HTR-8/SVneo (cell line): Measurements from ENCODE around the gene ANGEL1.

ENCODE experiments used
- DNase-seq: peaks from one replicate; pipeline ENCODE4 v3.0.0; 2011; ENCODE audit warnings: low spot score, mixed read lengths; ENCODE audit not compliant: insufficient read length
- FAIRE-seq: peaks from 2 replicates; lab custom pipeline; 2011; peaks lifted over from hg19 to GRCh38; lab: Jason Lieb, UNC

Gene ANGEL1

DNA sequence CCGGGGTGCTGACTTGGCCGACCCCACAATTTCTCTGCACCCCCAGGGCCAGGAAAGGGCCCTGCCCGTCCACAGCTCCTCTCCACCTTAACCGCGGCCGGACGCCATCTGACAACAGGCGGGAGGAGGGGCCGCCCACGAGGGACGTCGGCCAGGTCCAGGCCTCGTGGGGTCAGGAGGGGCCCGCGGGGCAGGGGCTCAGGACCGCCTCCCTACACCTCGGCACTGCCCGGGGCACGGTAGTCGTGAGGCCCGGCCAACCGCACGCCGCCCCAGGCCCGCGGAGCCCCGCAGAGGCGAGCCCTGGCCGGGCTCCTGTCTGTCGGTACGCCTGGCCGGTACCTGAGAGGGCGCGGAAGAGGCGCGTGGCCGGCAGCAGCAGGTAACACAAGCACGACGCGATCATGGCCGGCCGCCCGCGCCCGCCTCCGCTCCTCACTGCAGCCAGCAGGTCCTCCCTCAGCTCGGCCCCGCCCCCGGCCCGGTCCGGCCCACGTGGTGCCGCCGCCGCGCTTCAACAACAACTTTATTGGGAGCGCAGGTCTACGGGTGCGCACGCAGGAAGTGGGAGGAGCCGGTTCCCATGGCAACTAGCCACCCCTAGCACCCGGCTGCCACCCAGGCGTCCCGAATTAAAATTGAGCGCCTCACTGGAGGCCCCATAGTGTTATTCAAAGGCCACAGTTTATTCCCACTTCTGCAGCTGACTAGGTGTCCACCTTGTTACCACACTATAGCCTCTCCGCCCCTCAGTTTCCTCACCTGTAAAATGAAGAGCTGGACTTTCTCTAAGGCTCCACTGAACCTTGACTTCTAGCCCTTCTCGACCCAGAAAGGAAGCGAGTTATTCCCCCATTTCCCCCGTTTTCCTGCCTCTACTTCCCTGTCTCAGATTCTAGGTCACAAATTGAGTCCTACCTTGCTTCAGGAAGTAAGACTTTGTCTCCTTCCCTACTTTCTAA is at the start of gene ANGEL1:
Gene ANGEL1 (minus strand): TSS at position 461 of the 962 bp plus-strand sequence. CDS start 55 bp downstream, at position 406.
- FAIRE-seq: peak; percentile 99

DNA sequence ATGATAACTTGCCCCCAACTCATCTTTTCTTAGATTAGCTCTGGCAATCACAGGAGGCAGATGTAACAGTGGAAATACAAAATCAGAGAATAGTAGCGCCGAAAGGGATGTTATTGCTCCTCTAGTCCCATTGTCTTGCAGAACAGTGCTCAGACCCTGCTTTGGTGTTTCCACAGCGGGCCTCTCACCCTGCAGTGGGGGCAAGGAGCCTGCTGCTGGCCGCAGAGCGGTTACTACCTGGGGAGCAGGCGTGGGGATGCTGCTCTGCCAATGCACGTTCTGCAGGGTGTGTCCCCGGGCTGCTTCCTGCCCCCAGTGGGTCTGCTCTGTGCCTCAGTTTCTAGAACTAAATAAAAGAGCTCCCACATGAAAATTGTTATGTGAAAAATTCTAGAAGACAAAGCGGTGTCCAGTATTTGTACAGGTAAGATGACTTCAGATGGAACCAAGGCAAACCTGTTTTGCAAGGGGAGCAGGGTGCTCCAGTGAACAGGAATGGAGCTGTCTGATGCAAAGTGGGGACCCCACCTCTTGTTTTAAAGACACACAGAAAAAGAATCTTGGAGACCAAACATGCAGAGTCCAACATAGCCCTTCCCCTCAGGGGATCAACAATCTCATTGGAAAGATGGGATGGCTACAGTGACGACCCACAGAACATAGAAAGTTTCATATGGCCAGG is 49.0 kb upstream of the ANGEL1 start:
- FAIRE-seq: peak; percentile 33

More for the DNA sequence above, at the start of gene ANGEL1:
- peak; percentile 96 for DNase-seq

DNA sequence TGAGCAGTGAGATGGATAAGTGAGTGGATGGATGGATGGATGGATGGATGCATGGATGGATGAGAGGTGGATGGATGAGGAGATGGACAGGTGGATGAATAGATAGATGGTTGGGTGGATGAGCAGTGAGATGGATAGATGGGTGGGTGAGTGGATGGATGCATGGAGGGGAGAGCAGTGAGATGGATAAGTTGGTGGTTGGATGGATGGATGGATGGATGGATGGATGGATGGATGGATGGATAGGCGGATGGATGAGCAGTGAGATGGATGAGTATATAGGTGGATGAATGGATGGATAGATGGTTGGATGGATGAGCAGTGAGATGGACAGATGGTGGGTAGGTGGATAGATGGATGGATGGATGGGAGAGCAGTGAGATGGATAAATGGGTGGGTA is 44.1 kb upstream of the ANGEL1 start:
- DNase-seq (no peak), FAIRE-seq (peak; percentile 72)

More for the DNA sequence above, 49.0 kb upstream of the ANGEL1 start:
- no peak for DNase-seq

DNA sequence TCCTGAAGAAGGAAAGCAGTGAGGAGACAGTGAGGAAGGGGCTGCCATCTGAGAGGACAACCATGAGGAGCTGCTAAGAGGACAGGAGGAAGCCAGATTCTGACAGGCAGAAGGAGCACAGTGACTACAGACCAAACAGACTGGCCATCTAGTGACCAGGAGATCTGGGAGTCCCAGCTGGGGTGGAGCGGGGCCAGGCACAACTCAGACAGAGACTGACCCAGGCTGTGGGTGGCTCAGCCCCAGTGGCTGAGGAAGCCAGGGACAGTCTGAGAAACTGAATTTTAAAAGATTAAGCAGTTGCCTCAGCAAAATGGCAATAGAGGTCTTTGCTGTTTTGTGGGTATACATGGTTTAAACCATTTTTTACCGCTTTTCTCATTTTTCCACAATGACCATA is 42.4 kb upstream of the ANGEL1 start:
- no peak for FAIRE-seq

DNA sequence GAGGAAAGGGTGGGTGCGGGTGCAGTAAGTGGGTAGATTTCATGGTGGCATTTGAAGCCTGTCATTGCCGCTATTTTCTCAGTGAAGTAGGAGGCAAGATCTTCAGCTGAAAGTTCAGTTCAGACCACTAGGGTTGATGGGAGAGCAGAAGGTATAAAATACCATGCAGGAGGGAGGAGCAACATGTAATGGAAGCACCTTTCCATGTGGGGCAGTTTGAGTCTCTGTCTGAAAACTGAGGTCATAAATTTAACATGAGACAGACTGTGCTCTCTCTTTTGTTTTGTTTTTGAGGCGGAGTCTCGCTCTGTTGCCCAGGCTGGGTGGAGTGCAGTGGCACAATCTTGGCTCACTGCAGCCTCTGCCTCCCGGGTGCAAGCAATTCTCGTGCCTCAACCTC is 36.2 kb upstream of the ANGEL1 start:
- peak; percentile 66 for FAIRE-seq

More for the DNA sequence above, 42.4 kb upstream of the ANGEL1 start:
- no peak for DNase-seq

DNA sequence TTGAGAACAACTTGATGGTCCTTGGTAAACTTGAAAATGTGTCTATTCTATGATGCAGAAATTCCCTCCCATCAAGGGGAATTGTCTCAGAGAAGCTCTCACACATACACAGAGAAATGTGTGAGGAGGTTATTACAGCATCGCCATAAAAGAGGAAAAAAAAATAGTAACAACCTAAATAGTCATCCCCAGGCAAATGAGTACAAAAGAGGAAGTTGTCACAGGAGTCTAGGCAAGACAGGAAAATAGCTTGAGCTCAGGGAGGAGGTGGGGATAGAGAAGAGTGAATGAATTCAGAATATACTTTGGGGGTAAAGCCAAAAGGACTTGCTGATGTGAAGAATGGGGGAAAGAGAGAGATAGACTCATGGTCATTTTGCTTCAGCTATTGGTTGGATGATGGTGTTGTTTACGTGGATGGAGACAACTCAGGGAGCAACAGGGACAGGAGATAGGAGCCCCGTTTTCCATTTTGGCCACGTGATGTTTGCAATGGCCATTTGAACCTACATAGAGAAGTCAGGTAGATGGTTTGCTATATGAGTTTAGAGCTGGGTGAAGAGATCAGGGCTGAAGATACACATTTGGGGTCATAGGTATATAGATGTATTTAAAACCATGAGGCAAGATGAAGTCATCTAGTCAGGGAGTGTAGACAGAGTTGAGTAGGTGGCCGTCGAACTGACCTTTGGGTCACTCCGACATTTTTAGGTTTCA is 33.8 kb upstream of the ANGEL1 start:
- DNase-seq: no peak
- peak; percentile 72 for FAIRE-seq

More for the DNA sequence above, 36.2 kb upstream of the ANGEL1 start:
- DNase-seq: no peak

DNA sequence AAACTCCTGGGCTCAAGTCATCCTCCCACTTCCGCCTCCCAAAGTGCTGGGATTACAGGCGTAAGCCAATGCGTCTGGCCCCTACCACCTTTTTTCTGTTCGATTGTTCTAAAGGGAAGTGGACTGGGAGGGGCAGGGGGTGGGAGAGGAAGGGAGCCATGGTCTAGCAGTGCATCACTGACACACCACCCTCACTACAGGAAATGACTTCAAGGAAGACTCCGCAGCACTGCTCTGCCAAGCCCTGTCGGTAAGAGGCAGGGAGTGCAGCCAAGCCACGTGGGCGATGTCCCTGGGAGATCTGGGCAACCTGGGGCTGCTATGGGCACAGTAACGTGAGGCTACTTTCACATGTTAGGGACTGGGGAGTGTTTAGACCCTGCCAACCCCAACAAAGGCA is 31.5 kb upstream of the ANGEL1 start:
- DNase-seq: peak; percentile 31
- FAIRE-seq: peak; percentile 48

DNA sequence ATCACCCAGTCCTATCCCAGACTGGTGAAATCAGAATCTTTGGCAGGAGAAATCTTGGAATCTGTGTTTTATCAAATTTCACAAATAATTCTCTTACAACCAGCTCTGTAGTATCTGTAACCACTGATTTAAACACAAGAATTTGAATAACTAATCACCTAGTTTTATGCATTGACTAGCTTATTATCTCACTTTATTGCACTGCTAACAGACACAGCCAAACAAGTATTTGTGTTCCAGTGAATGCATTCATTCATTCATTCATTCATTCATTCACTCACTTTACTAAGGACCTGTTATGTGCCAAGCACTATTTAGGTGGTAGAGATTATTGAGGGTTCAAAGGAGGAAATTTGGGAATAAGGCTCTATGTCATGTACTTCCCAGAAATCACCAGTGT is 29.7 kb upstream of the ANGEL1 start:
- peak; percentile 16 for FAIRE-seq
- DNase-seq: no peak

DNA sequence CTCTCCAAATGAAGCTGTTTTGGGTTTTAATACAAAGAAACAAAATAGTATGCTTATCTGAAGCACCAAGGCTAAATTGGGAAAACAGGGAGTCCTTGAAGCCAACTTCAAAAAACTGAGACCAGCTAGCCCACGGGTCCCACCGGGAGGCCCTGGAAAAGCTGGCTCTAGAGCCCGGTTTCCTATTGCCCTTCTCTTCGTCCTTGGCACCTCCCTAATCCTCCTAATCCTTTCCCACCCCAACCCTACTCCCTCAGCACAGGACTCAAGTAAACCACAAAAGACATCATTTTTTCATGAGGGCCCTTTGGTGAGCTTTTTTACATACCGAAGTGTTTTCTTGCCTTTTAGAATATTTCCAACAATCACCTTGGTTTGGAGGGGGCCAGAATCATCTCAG is 24.8 kb upstream of the ANGEL1 start:
- no peak for FAIRE-seq
- no peak for DNase-seq

DNA sequence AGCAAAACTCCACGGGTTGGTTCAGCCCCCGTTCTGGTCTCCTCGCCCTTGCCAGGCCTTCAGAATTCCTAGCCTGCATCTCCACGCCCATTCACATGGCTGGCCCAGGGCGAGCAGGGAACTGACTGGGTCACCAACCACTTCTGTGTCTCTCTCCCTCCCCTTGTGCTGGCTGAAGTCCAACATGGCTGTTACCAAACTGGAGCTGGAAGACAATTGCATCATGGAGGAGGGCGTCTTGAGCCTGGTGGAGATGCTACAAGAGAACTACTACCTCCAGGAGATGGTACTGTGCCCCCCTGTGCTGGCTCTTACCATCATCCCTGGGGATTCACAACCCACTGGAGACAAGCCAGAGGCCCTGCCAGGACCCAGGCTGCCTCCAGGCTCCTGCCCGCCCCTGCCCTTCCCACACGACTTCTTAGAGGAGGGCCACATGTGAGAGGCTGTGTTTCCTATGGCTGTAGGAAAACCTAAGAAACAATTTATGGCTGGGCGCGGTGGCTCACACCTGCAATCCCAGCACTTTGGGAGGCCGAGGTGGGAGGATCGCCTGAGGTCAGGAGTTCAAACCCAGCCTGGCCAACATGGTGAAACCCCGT is 23.4 kb upstream of the ANGEL1 start:
- peak; percentile 51 for FAIRE-seq
- no peak for DNase-seq

DNA sequence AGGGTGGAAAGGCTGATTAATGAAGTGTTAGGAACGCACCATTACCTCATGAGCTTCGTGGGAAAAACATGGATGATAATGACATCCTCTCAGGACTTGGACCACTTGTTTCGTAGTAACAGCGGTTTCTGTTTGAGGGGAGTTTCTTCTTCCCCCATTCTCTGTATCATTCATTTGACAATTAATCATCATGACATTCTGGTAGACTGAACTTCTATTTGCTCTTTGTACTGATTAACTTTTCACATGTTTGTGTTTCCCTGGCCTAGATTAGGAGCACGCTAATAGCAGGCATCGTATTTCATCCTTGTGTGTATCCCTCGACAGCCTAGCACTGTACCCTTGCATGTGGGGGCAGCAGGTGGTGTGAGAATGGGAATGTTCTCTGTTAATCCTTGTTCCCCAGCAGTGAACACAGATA is 21.6 kb upstream of the ANGEL1 start:
- FAIRE-seq (peak; percentile 91), DNase-seq (no peak)

GRCh38 chr14:76833011-76833410 is 20.3 kb upstream of the ANGEL1 start:
- no peak for FAIRE-seq
- no peak for DNase-seq

DNA sequence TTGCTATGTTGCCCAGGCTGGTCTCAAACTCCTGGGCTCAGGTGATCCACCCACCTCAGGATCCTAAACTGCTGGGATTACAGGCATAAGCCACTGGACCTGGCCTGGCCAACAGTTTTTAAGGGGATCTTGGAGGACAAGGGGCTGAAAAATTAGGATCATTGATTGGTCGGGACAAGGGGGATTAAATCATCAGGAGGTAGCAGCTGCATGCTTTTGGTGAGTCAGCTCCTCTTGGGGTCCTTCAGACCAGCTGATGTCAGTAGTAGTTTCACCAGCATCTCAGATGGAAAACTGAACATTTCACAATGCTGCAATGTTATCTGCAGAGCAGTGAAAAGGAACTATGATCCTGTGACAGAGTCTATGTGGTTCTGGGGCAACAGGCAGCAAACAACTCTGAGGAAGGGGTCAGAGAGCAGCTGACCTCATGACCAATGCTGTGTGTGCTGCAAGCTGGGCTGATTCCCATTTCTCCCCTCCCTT is 19.9 kb upstream of the ANGEL1 start:
- FAIRE-seq: peak; percentile 57
- DNase-seq: no peak

GRCh38 chr14:76830556-76830955 is 17.9 kb upstream of the ANGEL1 start:
- FAIRE-seq (no peak), DNase-seq (no peak)

DNA sequence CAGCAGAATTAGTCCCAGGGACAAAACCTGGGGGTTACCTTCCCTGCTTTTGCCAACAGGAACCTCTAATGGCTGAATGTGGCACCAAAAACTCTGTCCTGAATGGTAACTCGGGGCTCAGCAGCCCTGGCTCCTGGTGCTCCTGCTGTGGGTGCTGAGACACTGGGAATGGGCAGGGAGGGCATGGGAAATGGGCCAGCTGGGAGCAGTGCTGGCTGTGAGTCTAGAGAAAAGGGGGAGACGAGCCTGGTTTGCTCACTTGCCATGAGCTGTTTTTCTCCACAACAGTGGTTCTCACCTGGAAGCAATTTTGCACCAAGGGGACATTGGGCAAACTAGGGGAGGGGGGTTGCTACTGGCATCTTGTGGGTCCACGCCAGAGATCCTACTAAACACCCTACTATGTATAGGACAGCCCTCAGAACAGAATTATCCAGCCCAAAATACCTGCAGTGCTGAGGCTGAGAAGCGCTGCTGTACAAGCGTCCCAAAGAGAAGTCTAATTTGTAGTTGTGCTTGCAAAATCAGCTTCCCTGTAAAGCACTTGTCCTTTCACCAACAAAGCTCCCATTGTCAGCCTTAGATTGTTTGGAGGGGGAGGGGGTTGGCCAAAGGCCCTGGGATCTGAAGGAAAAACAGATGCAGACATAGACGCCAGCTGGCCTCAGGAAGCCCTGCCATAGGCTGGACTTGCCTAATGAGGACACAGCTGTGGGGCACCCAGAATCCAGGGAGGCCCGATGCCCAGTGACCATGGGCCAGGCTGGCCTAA is 17.2 kb upstream of the ANGEL1 start:
- FAIRE-seq: no peak

DNA sequence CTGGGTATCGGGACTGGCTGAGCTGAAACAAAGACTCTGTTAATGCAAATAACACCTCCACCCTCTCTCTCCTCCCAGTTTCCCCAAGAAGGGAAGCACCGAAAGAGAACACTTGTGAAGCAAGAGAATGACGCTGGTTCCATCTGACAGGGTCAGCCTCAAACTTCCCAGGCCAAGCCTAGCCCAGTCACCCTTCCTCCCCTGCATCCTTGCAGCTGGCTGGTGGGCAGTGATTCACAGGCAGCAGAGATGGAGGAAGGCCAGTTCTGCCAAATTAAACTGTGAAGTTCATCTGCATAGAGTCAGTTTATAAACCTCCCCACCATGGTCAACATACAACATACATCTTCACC is 16.3 kb upstream of the ANGEL1 start:
- DNase-seq: no peak
- peak; percentile 26 for FAIRE-seq

More for the DNA sequence above, 17.2 kb upstream of the ANGEL1 start:
- DNase-seq: no peak

- no peak for DNase-seq
- no peak for FAIRE-seq
These were observed 15.8 kb upstream of the ANGEL1 start for GRCh38 chr14:76828339-76829012.

DNA sequence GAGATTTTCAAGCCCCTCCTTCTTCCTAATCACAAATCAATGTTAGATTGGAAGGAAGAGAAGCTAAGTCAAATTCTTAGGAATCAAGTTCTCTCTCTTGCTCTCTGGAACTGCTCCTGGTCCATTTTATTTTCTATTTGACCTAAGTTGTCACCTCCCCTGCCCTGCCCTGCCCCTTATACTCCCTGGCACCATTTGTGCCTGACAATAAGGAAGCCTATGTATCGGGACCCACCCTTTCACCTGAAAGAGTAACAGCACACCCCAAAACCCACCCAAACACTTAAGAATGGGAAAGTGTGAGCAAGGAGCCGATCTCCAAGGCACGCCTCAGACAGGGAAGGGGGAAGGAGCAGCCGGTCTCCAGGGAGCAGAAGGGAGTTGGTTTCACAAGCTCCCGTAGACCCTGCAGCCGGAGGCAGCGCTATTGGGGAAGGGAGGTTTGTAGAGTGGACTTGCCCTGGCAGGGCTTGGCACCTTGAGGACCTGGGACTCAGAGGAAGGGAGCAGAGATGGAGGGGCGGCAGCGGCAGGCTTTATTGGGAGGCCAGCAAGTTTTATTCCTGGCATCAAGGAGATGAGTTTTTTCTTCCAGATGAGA is 15.1 kb upstream of the ANGEL1 start:
- FAIRE-seq (no peak), DNase-seq (no peak)
